MCF 10A (cell line): Measurements from ENCODE around the gene ZMIZ1. TPM values are rescaled to one million over a fixed set of nuclear protein-coding genes. Genes with fewer than 3 reads are reported as not detected.
A peak's percentile ranks its signal among the peaks of the same experiment; 100 is the strongest.

Source experiments
- BruUV-seq: library from RNA; stranded (reverse); fragments of 400-500 nt; replicated peaks from 2 replicates; lab custom pipeline; 2021; lab: Mats Ljungman, UMichigan
- CTCF ChIA-PET: fragments of 300-600 bp; sonication (Branson Sonifier 250); formaldehyde crosslinking; extraction: SDS; loops from one replicate; lab custom pipeline; 2021; ENCODE audit warnings: antibody characterized with exemption, inconsistent platforms; lab: Yijun Ruan, JAX
- POLR2A ChIA-PET: fragments of 300-600, 350-650 bp; sonication (Branson Sonifier 250); formaldehyde crosslinking; extraction: SDS; loops from one replicate; lab custom pipeline; 2020; ENCODE audit warnings: antibody characterized with exemption, inconsistent platforms; lab: Yijun Ruan, JAX
- DNase-seq: peaks from one replicate; pipeline ENCODE4 v3.0.0-alpha.2; 2018; ENCODE audit not compliant: unreplicated experiment
- H3K27ac Mint-ChIP-seq: one replicate; pipeline ENCODE4 v1.8.0; 2022; ENCODE audit warnings: mild to moderate bottlenecking, low read depth, mixed read lengths; ENCODE audit not compliant: unreplicated experiment
- H3K27me3 Mint-ChIP-seq: one replicate; pipeline ENCODE4 v1.8.0; 2022; ENCODE audit warnings: mixed read lengths; ENCODE audit not compliant: insufficient read depth, unreplicated experiment
- H3K36me3 Mint-ChIP-seq: one replicate; pipeline ENCODE4 v1.8.0; 2022; ENCODE audit warnings: mild to moderate bottlenecking, moderate library complexity, mixed read lengths; ENCODE audit not compliant: insufficient read depth, unreplicated experiment
- H3K4me1 Mint-ChIP-seq: one replicate; pipeline ENCODE4 v1.8.0; 2022; ENCODE audit warnings: mixed read lengths; ENCODE audit not compliant: insufficient read depth, unreplicated experiment
- H3K4me3 Mint-ChIP-seq: one replicate; pipeline ENCODE4 v1.8.0; 2022; ENCODE audit warnings: mild to moderate bottlenecking, moderate library complexity, mixed read lengths; ENCODE audit not compliant: unreplicated experiment
- H3K9me3 Mint-ChIP-seq: one replicate; pipeline ENCODE4 v1.8.0; 2022; ENCODE audit warnings: mixed read lengths; ENCODE audit not compliant: unreplicated experiment
- intact Hi-C: fragments of 100-400 bp; cut with micrococcal nuclease; formaldehyde crosslinking; loops from 2 replicates; pipeline ENCODE4 v1.14.1; 2022
- total RNA-seq: library from RNA; stranded (reverse); gene quantifications from 2 replicates; pipeline ENCODE4 v1.2.3, GENCODE V29; 2022
- TF ChIP-seq, protein P1 (sequence below): fragments of 200-600 bp; IDR thresholded peaks from one replicate; pipeline ENCODE4 v1.8.0; 2022; ENCODE audit warnings: antibody characterized with exemption, mild to moderate bottlenecking; ENCODE audit not compliant: unreplicated experiment

Gene ZMIZ1
- total RNA-seq, 1 experiment from 2014 or later, result 15.5 TPM

DNA sequence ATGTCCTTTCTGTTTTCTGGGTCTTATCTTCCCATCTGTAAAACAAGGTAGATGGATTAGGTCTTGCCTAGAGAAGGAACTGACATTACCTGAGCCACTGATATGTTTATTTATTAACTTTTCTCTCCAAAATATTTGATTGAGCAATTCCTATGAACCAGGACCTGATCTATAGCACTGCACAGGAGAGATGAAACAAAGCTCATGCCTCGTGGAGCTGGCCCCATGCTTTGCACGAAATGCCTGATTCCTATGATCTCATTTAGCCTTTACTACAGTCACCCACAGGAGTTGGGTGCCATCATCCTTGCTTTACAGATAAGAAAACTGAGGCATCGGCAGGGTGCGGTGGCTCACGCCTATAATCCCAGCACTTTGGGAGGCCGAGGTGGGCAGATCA, 48.2 kb upstream of the ZMIZ1 start:
- Mint-ChIP-seq H3K4me3 (no peak overlapping the region), H3K4me1 (peaks cover 14% of the 10 kb centered on the region), H3K27ac (no peak overlapping the region), H3K36me3 (no peaks in the 10 kb centered on the region), H3K27me3 (no peaks in the 10 kb centered on the region), H3K9me3 (no peaks in the 10 kb centered on the region)
- ChIA-PET POLR2A (interaction anchor here (0.5 kb wide), 1 partner anchor 115 kb away, joined by 3 read pairs; no protein-coding TSS in a partner anchor), CTCF (no interaction called here)
- no TSS peak for BruUV-seq
- no peak for DNase-seq
- TF ChIP-seq, protein P1, sequence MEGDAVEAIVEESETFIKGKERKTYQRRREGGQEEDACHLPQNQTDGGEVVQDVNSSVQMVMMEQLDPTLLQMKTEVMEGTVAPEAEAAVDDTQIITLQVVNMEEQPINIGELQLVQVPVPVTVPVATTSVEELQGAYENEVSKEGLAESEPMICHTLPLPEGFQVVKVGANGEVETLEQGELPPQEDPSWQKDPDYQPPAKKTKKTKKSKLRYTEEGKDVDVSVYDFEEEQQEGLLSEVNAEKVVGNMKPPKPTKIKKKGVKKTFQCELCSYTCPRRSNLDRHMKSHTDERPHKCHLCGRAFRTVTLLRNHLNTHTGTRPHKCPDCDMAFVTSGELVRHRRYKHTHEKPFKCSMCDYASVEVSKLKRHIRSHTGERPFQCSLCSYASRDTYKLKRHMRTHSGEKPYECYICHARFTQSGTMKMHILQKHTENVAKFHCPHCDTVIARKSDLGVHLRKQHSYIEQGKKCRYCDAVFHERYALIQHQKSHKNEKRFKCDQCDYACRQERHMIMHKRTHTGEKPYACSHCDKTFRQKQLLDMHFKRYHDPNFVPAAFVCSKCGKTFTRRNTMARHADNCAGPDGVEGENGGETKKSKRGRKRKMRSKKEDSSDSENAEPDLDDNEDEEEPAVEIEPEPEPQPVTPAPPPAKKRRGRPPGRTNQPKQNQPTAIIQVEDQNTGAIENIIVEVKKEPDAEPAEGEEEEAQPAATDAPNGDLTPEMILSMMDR, result no peak
- intact Hi-C loops, result no loop called here

- no peak for DNase-seq
- H3K27me3 Mint-ChIP-seq, result no peaks in the 10 kb centered on the region
- CTCF ChIA-PET, result no interaction called here
- no peak overlapping the region for H3K4me3 Mint-ChIP-seq
- POLR2A ChIA-PET, result no interaction called here
- H3K36me3 Mint-ChIP-seq, result no peaks in the 10 kb centered on the region
- H3K9me3 Mint-ChIP-seq, result no peaks in the 10 kb centered on the region
- intact Hi-C loops, result no loop called here
- TF ChIP-seq, protein P1, result no peak
- BruUV-seq, result no TSS peak
- no peak overlapping the region for H3K27ac Mint-ChIP-seq
- H3K4me1 Mint-ChIP-seq, result peaks cover 14% of the 10 kb centered on the region
These were observed 47.3 kb upstream of the ZMIZ1 start for GRCh38 chr10:79021331-79021907.

DNA sequence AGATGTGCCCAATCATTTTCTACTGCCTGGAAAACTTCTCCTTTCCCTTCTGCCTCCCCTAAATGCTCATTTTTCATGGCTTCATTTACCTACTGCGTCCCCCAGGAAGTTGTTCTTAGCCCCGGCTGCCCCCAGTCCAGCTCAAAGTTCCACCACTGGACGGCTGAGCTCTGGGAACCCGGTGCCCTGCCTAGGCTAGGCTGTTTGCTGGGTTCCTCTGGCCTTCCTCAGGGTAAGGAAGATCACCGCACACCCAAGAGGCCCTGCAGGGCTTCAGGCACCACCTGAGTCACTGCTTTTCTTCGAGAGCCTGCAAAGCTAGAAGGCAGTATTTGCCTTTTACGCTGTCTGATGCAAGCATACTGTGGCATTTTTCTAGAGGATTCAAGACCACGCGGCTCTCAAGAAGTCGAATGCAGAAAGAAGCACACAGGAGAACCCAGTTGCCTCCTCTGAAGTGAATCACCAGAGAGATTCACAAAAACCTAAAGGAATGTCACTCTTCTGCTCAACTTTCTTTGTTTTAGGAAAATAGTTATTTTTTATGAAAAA, 46.7 kb upstream of the ZMIZ1 start:
- DNase-seq, result no peak
- peaks cover 14% of the 10 kb centered on the region for H3K4me1 Mint-ChIP-seq
- intact Hi-C loops, result no loop called here
- H3K36me3 Mint-ChIP-seq, result no peaks in the 10 kb centered on the region
- TF ChIP-seq, protein P1, result no peak
- H3K9me3 Mint-ChIP-seq, result no peaks in the 10 kb centered on the region
- no TSS peak for BruUV-seq
- CTCF ChIA-PET, result no interaction called here
- no peak overlapping the region for H3K27ac Mint-ChIP-seq
- no peak overlapping the region for H3K4me3 Mint-ChIP-seq
- POLR2A ChIA-PET, result no interaction called here
- no peaks in the 10 kb centered on the region for H3K27me3 Mint-ChIP-seq

DNA sequence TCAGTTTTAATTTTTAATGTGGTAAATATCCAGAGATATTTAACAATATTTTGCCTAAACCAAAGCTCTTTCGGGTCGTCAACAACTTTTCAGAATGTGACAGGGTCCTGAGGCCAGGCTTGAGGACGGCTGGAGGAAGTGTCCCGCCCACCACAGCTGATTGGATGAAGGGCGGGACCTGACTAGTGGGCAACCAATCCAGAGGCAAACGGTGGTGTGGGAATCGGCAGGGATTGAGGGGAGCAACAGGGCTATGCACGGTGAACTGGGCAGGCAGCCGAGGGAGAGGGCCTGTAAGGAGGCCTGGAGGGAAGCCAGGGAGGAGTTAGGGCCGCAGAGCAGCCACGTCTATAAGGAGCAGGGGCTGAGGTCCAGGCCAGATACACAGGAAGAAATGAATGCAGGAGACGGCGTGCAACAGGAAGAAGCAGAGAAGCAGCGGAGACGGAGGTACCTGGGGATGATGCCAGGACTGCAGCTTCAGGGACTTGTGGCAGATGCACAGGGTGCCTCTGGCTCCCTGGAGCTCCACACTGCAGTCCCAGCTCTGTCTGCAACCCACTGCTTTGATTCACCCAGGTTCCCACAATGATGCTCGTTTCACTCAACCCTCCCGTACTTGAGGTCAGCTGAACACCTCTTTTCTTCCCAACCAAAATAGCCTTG, 46.1 kb upstream of the ZMIZ1 start:
- ChIA-PET CTCF (interaction anchor here (0.6 kb wide), 1 partner anchor 20 kb away, joined by 4 read pairs; no protein-coding TSS in a partner anchor), POLR2A (interaction anchor here (0.7 kb wide), 1 partner anchor 11 kb away, joined by 4 read pairs; no protein-coding TSS in a partner anchor)
- no peaks in the 10 kb centered on the region for H3K36me3 Mint-ChIP-seq
- intact Hi-C loops, result no loop called here
- TF ChIP-seq, protein P1, result no peak
- peaks cover 14% of the 10 kb centered on the region for H3K4me1 Mint-ChIP-seq
- H3K27me3 Mint-ChIP-seq, result no peaks in the 10 kb centered on the region
- H3K9me3 Mint-ChIP-seq, result no peaks in the 10 kb centered on the region
- H3K4me3 Mint-ChIP-seq, result no peak overlapping the region
- DNase-seq, result peak; percentile 8
- BruUV-seq, result no TSS peak
- no peak overlapping the region for H3K27ac Mint-ChIP-seq
